Measurements from ENCODE around the gene SPTAN1.

Gene SPTAN1

DNA sequence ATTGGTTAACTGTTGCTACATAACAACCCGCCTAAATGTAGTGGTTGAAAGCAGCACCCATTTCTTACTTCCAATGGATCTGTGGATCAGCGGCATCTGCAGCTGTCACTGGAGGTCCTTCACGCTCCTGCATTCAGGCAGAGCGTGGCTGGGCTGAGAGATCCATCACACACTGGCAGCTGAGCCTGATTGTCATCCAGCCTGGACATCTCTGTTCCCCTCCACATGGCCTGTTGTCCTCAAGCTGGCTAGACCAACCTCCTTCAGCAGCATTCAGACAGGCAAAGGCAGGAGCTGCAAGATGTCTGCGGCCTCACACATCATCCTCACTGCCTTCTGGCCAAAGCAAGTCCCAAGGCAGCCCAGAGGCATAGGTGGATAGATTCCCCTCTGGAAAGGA is 67.4 kb downstream of the SPTAN1 start:
- TF ChIP-seq CTCF (IDR thresholded peaks at IDR 0.05; ENCODE audit: borderline replicate concordance, insufficient read depth, low read depth, low read length) = no peak
- H3K4me3 ChIP-seq (ENCODE audit: low read depth, low read length) = no peak overlapping the region

GRCh38 chr9:128621730-128622455 is 69.5 kb downstream of the SPTAN1 start:
- H3K4me3 ChIP-seq (ENCODE audit: low read depth, low read length) = no peak overlapping the region
- no peak for TF ChIP-seq CTCF (IDR thresholded peaks at IDR 0.05; ENCODE audit: borderline replicate concordance, insufficient read depth, low read depth, low read length)

- no peak for TF ChIP-seq CTCF (IDR thresholded peaks at IDR 0.05; ENCODE audit: borderline replicate concordance, insufficient read depth, low read depth, low read length)
- H3K4me3 ChIP-seq (ENCODE audit: low read depth, low read length) = no peak overlapping the region
Observed at GRCh38 chr9:128624566-128624965, 72.2 kb downstream of the SPTAN1 start.

GRCh38 chr9:128625391-128626146 is 73.2 kb downstream of the SPTAN1 start:
- no peak for TF ChIP-seq CTCF (IDR thresholded peaks at IDR 0.05; ENCODE audit: borderline replicate concordance, insufficient read depth, low read depth, low read length)
- H3K4me3 ChIP-seq (ENCODE audit: low read depth, low read length) = no peak overlapping the region

DNA sequence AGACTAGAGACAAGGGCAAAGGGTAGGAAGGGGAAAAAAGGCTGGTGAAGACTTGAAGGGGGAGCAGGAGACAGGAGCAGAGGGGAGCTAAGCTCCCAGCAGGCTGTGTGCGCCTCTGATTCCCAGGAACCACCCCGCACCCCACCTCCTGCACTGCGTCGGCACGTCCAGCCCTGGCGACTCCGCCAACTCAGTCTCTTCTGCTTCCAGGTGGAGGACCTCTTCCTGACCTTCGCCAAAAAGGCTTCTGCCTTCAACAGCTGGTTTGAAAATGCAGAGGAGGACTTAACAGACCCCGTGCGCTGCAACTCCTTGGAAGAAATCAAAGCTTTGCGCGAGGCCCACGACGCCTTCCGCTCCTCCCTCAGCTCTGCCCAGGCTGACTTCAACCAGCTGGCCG is 73.8 kb downstream of the SPTAN1 start:
- TF ChIP-seq CTCF (IDR thresholded peaks at IDR 0.05; ENCODE audit: borderline replicate concordance, insufficient read depth, low read depth, low read length) = no peak
- H3K4me3 ChIP-seq (ENCODE audit: low read depth, low read length) = no peak overlapping the region

DNA sequence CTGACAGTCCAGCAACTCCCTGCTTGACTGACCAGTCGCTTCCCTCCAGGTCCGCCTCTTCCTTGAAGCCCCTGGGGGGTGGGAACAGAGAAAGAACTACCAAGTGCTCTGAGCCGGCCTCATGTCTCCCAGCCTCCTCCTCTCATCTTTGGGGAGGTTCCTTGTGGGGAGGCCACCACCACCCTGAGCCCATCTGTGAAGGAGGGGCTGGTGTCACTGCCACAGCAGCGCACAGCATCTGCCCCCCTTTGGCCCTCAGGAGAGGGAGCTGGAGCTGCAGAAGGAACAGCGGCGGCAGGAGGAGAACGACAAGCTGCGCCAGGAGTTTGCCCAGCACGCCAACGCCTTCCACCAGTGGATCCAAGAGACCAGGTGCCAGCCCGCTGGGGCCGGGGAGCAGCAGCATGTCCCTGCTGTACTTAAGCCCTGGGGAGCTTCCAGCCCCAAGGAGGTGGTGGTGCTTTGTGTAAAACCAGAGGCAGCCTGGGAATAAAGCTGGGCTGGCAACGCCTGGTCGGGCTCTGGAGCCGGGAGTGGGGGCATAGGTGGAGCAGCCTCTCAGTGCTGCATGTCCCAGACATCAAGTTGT is 74.8 kb downstream of the SPTAN1 start:
- TF ChIP-seq CTCF (IDR thresholded peaks at IDR 0.05; ENCODE audit: borderline replicate concordance, insufficient read depth, low read depth, low read length) = no peak
- H3K4me3 ChIP-seq (ENCODE audit: low read depth, low read length) = no peak overlapping the region

Measured in GM12875 (cell line).